HG03159 (cell line): ENCODE results near the gene MADCAM1.

Source experiments
- ATAC-seq: cut with Tn5 transposase; IDR thresholded peaks from one replicate; pipeline ENCODE4 v1.9.1; 2021; ENCODE audit warnings: mild to moderate bottlenecking, moderate library complexity; ENCODE audit not compliant: unreplicated experiment

Gene MADCAM1

DNA sequence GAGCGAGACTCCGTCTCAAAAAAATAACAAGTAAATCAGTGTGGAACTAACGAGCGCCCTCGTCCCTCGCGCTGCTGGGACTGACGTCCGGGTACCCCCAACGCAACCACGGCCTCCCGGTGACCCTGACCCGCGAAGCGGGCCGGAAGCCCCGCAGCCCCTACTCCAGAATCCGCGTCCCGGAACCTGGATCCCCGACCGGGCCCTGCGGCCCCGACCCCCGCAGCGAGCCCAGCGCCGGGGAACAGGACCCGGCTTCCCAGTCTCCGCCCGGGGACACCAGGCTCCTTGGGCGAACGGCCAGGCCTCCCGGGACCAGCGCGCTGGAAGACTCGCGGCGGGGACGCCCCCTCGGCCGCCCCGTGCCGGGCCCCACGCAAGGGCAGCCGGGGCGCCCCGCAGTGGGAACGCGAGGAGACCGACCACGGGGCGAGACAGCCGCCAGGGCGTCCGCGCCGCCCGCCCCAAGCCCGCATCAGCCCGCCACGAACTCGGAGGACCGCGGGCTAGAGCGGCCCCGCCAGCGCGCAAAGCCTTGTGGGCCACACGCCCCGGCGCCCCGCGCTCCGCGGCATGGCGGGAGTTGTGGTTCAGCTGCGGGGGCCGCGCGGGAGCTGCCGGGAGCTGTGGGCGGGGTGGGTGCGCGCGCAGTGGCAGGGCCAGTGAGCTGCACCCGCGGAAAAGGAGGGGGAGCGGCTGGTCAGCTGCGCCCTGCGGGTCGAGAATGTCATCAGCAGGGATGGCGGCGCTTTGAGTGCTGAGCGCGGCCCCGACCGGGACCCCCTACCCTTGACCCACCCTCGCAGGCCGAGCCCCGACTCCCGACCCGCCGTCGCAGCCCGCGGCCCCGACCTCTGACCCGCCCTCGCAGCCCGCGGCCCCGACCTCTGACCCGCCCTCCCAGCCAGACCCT lies 7.5 kb upstream of the MADCAM1 start:
- peak; percentile 84 for ATAC-seq

DNA sequence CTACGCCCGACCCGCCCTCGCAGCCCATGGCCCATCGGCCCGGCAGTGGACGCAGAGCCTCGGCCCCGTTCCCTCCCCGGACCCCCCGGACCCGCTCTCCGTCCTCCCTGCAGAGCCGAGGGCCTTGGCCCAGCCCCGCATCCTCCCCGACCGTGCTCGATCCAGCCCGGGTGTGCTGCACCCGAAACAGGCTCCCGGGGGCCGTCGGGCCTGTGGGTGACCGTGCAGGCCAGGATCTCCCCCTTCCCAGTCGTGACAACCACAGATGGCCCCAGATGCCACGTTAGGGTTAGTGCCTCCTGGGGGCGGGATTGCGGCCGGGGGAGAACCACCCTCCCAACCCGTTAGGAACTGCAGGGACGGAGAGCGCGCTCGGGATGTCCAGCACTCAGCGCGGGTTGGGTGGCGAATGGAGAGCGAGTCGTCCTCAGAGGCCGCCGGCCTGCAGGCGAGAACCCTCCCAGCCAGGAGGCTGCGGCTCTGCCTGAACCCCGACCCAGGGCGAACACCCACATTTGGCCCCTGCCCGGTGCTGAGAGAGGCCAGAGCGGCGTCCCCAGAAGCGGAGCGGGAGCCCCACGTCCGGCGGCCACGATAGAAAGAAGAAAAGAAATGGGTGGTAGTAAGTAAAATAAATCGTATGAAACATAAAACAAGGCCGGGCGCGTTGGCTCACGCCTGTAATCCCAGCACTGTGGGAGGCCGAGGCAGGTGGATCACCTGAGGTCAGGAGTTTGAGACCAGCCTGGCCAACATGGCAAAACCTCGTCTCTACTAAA lies 6.7 kb upstream of the MADCAM1 start:
- peak; percentile 6 for ATAC-seq

DNA sequence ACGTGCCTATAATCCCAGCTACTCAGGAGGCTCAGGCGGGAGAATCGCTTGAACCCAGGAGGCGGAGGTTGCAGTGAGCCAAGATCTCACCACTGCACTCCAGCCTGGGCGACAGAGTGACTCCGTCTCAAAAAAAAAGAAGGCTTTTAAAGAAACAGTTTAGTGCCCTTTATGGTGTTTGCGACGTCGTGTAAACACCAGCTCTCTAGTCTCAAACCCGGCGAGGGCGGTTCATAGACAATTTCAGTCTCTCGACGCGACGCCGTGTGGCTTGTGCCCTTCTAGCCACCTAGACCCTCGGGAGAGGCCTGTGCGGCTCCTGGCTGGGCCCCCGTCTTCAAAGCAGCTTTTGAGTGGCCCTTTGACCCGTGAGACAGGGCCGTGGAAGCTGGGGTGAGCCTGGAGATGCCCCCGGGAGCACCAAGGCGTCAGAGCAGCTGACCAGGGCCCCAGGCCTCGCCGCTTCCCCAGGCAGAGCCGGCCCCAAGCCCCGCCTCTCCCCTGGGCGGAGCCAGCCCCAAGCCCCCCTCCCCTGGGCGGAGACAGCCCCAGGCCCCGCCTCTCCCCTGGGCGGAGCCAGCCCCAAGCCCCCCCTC lies 5.0 kb upstream of the MADCAM1 start:
- ATAC-seq = no peak

DNA sequence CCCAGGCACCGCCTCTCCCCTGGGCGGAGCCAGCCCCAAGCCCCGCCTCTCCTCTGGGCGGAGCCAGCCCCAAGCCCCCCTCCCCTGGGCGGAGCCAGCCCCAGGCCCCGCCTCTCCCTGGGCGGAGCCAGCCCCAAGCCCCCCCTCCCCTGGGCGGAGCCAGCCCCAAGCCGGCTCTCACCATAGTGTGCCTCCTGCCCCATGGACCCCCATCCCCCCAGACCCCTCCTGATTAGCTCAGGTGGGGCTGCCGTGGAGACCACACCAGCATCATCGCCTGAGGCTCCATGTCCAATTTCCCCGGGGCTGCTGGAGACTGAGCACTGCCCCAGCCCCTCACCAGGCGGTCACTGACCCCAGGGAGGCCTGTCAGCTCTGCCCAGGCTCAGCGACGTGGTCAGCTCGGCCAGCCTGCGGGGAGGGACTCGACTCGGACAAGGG lies 4.2 kb upstream of the MADCAM1 start:
- no peak for ATAC-seq

DNA sequence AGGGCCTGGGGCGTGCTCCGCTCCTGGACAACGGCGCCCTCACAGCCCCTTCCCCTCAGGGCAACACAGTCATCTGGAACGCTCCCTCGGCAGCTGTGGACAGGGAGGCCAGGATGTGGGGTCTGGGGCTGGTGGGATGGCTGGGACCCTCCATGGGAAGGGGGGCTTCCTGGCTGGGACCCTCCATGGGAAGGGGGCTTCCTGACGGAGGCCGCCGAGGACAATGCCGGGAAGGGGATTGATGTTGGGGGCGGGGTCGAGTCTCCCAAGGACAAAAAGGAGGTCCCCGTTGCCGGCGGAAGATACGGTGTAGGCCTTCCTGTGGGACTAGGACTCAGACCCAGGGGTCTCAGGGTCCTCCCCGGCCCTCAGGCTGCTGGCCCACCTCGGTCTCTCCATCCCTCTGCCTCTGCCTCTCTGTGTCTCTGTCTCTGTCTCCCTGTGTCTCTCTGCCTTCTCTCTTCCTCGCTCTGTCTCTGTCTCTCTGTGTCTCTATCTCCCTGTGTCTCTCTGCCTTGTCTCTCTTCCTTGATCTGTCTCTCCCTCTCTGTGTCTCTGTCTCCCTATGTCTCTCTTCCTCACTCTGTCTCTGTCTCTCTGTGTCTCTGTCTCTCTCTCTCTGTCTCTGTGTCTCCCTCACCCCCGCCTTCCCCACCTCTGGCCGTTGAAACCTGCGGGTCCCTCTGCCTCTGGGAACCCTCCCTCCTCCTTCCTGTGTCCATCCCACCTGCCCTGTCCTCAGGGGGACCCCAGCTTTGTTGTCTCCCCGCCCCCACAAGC lies 2.7 kb upstream of the MADCAM1 start:
- ATAC-seq = no peak

DNA sequence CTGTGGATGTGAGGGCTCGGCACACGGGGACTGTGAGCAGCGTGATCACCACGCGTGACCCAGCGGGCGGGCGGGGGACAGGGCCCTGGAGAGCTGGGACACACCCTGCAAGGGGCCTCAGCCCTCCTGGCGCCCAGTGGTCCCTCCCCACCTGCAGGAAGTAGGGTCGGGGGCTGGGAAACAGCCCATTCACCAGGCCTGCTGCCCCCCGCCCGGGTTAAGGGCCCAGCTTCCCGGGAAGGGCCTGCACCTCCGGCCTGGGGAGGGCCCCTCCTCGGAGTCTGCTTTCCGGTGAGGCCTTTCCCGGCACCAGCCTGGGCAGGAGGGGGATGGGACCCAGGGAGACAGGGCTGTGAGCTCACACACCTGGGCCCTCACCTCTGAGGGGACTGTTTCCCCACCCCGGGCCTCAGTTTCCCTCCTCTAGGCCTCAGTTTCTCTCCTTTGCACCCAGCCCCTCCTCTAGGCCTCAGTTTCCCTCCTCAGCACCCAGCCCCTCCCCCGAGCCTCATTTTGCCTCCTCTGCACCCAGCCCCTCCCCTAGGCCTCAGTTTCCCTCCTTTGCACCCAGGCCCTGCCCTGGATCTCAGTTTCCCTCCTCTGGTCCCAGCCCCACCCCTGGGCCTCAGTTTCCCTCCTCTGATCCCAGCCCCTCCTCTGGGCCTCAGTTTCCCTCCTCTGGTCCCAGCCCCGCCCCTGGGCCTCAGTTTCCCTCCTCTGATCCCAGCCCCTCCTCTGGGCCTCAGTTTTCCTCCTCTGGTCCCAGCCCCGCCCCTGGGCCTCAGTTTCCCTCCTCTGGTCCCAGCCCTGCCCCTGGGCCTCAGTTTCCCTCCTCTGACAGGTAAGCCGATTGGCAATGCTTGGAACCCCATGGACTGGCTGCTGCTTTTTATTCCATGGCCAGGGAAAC lies 1.9 kb upstream of the MADCAM1 start:
- no peak for ATAC-seq

DNA sequence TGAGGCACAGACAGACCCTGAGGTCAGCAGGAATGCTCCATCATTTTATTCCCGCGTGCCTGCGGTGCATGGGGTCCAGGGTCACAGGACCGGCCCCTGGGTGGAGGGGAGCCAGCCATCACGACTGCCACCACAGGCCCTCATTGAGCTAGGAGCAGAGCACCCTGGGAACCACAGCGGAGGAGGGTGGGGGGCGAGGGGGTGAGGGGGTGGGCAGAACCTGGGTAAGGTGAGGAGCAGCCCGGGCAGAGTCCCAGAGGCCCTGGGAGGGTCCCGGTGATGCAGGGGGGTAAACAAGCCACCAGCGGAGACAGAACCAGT lies 1.2 kb upstream of the MADCAM1 start:
- ATAC-seq = no peak

DNA sequence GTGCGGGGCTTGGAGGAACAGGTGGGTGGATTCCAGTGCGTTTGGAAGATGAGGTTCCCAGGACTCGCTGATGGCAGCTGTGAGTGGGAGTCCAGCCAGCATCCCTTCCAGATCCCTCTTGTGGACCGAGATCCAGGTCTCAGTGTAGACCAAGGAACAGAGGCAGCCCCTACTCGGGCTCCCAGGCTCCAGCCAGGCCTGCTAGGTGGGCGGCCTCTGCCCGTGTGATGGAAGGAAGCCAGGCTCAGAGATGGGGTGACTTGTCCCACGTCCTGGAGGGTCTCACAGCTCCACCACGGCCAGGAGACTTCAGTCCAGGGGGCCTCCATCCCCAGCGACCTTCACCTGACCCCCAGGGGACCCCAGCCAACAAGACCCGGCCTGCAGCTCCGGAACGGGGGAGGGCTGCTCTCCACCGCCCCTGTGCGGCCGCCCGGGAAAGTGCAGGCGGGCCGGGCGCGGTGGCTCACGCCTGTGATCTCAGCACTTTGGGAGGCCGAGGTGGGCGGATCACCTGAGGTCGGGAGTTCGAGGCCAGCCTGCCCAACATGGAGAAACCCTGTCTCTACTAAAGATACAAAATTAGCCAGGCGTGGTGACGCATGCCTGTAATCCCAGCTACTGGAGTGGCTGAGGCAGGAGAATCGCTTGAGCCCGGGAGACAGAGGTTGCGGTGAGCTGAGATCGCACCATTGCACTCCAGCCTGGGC lies 729 bp upstream of the MADCAM1 start:
- ATAC-seq = no peak

DNA sequence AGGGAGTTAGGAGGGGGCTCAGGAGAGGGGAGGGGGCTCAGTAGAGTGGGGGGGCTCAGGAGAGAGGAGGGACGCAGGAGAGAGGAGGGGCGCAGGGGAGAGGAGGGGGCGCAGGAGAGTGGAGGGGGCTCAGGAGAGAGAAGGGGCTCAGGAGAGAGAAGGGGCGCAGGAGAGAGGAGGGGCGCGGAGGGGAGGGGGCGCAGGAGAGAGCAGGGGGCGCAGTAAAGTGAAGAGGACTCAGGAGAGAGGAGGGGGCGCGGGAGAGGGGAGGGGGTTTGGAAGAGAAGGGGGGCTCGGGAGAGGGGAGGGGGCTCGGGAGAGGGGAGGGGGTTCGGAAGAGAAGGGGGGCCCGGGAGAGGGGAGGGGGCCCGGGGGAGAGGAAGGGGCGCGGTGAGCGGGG lies 700 bp downstream of the MADCAM1 start:
- ATAC-seq = no peak

DNA sequence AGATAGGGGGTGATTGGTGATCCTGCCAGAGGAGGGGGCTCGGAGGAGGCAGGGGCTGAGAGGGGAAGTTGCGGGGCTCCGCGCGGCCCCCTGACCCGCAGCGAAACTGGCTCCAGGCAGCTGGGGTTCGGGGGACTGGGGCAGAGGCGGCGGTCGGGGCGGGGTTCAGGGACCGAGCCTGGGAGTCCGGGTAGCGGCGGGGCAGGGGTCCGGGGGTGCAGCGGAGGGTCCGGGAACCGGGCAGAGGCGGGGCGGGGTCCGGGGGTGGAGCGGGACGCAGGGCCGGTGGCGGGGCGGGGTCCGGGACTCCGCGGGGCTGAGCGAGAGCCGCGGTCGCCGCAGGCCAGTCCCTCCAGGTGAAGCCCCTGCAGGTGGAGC lies 1.2 kb downstream of the MADCAM1 start:
- no peak for ATAC-seq

DNA sequence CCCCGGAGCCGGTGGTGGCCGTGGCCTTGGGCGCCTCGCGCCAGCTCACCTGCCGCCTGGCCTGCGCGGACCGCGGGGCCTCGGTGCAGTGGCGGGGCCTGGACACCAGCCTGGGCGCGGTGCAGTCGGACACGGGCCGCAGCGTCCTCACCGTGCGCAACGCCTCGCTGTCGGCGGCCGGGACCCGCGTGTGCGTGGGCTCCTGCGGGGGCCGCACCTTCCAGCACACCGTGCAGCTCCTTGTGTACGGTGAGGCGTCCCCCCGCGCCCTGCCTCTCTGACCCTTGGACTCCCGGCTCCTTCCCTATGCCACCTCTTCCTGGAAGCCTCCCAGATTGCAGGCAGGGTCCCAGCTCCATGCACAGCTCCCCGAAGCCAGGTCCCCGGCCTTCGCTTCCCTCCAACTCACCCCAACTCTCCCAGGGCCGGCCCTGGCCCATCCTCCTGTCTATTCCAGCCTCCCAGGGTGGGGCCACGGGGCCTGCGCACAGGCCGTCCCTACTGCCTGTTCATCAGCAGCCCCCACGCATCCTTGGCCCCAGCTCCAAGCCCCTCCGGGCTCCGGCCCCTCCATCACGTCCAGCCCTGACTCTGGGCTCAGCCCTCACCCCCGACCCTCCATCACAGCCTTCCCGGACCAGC lies 1.7 kb downstream of the MADCAM1 start:
- no peak for ATAC-seq

DNA sequence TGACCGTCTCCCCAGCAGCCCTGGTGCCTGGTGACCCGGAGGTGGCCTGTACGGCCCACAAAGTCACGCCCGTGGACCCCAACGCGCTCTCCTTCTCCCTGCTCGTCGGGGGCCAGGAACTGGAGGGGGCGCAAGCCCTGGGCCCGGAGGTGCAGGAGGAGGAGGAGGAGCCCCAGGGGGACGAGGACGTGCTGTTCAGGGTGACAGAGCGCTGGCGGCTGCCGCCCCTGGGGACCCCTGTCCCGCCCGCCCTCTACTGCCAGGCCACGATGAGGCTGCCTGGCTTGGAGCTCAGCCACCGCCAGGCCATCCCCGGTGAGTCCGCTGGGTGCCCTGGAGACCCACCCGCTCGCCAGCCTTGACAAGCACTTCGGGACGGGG lies 2.2 kb downstream of the MADCAM1 start:
- ATAC-seq = no peak

DNA sequence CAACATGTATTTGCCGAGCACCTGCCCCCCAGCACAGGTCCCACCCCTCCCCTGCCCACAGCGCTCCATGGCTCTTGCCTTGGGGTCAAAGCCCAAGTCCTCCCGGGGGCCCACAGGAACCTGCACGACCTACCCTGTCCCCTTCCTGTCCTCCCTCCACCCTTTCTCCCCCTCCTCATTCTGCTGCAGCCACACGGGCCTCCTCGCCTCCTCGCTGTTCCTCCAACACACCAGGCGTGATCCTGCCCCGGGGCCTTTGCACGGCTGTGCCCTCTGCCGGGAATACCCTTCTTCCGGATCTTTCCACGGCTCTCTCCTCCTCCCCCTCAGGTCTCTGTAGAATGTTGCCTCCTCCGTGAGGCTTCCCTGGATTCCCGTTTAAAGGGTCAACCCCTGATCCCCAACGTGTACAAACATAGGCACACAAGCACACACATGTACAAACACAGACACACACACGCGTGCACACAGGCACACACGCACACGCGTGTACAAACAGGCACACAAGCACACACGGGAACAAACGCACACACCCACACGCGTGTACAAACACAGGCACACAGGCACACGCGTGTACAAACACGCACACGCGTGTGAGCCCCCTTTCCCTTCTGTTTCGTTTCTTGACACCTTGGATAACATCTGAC lies 2.8 kb downstream of the MADCAM1 start:
- no peak for ATAC-seq

DNA sequence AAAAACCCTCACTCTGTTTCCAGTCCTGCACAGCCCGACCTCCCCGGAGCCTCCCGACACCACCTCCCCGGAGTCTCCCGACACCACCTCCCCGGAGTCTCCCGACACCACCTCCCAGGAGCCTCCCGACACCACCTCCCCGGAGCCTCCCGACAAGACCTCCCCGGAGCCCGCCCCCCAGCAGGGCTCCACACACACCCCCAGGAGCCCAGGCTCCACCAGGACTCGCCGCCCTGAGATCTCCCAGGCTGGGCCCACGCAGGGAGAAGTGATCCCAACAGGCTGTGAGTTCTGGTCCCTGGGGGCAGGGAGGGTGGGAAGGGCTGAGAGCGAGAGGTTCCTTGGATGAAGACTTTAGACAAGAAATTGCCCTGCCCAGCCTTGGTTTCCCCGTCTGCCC lies 5.4 kb downstream of the MADCAM1 start:
- no peak for ATAC-seq

DNA sequence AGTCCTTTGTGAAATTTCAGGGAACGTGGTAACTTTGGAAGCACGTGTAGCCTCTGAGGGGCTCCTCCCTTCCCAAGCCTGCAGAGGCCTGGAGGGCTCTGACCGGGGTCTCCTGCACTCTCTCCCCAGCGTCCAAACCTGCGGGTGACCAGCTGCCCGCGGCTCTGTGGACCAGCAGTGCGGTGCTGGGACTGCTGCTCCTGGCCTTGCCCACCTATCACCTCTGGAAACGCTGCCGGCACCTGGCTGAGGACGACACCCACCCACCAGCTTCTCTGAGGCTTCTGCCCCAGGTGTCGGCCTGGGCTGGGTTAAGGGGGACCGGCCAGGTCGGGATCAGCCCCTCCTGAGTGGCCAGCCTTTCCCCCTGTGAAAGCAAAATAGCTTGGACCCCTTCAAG lies 8.3 kb downstream of the MADCAM1 start:
- ATAC-seq = no peak

DNA sequence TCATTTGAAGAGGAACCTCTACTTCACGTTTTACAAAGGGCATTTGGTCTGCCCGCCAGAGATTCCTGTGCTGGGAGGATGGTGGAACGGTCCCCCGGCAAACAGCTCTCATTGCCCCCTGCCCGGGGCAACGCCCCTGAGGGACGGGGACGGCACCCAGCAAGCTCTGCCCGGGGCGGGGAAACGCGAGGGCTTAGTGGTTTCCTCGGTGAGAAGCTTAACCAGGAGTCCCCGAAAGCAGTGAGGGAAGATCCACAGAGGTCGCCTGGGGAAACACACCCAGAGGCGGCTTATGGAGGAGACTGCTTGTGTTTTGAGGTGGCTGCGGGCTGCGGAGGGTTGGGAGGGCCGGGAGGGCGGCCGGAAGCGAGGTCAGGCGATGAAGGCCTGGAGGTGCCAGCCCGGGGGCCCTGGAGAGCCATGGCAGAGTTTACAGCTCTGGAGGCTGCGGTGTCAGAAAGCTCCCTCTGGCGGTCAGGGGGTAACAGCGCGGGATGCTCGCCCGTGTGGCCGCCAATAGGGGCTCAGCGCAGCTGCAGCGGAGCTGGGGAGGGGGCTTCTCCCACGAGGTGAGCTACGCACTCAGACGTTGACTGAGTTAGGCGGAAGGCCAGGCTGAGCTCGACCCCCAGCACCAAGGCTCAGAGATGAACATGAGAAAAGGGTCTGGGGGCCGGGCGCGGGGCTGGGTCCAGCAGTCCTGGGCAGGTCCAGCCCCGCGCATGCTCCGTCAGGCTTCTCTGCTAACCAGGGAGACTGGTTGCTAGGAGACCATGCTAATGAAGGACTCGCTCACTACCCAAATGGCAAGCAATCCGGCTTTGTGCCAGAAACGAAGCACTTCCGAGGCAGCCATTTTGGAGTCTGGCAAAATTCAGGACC lies 10.4 kb downstream of the MADCAM1 start:
- peak; percentile 60 for ATAC-seq
